ENCODE data around the gene NRF1.

GRCh38 chr7:129702316-129702715 is 90.8 kb downstream of the NRF1 start:
- TF ChIP-seq EP300 (IDR thresholded peaks at IDR 0.05; ENCODE audit: low read depth in 2 of 2, low read length in 2 of 2) (no peak), EP300 (CRISPR knock-in tag; IDR thresholded peaks at IDR 0.05; ENCODE audit: borderline replicate concordance) (no peak), PHB2 (IDR thresholded peaks at IDR 0.05; ENCODE audit: partially characterized antibody) (no peak), ARNTL (CRISPR knock-in tag; IDR thresholded peaks at IDR 0.05) (no peak), RAD51 (IDR thresholded peaks at IDR 0.05; ENCODE audit: borderline replicate concordance) (no peak), REST (IDR thresholded peaks at IDR 0.05; ENCODE audit: borderline replicate concordance in 1 of 2, low read depth in 1 of 2, low read length in 2 of 2) (no peak), CTCF (CRISPR knock-in tag; IDR thresholded peaks at IDR 0.05) (no peak), ARNT (IDR thresholded peaks at IDR 0.05) (no peak), ASH2L (IDR thresholded peaks at IDR 0.05; ENCODE audit: insufficient read length, low read depth, low read length) (no peak)
- TF ChIP-seq, protein P1, sequence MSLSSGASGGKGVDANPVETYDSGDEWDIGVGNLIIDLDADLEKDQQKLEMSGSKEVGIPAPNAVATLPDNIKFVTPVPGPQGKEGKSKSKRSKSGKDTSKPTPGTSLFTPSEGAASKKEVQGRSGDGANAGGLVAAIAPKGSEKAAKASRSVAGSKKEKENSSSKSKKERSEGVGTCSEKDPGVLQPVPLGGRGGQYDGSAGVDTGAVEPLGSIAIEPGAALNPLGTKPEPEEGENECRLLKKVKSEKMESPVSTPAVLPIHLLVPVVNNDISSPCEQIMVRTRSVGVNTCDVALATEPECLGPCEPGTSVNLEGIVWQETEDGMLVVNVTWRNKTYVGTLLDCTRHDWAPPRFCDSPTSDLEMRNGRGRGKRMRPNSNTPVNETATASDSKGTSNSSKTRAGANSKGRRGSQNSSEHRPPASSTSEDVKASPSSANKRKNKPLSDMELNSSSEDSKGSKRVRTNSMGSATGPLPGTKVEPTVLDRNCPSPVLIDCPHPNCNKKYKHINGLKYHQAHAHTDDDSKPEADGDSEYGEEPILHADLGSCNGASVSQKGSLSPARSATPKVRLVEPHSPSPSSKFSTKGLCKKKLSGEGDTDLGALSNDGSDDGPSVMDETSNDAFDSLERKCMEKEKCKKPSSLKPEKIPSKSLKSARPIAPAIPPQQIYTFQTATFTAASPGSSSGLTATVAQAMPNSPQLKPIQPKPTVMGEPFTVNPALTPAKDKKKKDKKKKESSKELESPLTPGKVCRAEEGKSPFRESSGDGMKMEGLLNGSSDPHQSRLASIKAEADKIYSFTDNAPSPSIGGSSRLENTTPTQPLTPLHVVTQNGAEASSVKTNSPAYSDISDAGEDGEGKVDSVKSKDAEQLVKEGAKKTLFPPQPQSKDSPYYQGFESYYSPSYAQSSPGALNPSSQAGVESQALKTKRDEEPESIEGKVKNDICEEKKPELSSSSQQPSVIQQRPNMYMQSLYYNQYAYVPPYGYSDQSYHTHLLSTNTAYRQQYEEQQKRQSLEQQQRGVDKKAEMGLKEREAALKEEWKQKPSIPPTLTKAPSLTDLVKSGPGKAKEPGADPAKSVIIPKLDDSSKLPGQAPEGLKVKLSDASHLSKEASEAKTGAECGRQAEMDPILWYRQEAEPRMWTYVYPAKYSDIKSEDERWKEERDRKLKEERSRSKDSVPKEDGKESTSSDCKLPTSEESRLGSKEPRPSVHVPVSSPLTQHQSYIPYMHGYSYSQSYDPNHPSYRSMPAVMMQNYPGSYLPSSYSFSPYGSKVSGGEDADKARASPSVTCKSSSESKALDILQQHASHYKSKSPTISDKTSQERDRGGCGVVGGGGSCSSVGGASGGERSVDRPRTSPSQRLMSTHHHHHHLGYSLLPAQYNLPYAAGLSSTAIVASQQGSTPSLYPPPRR (CRISPR knock-in tag; IDR thresholded peaks at IDR 0.05; ENCODE audit: borderline replicate concordance): no peak
